NT2/D1 (cell line): ENCODE results near the gene COMT.

Experiments used
- SUZ12 ChIP-seq: IDR thresholded peaks from 2 replicates; pipeline ENCODE4 v1.6.1; 2011; ENCODE audit not compliant: insufficient read length, insufficient read depth; ENCODE audit errors: extremely low read depth
- YY1 ChIP-seq: IDR thresholded peaks from 2 replicates; pipeline ENCODE4 v1.6.1; 2011; ENCODE audit not compliant: insufficient read length, insufficient read depth
- ZNF274 ChIP-seq: IDR thresholded peaks from 2 replicates; pipeline ENCODE4 v1.6.1; 2011; ENCODE audit warnings: mild to moderate bottlenecking, low read depth, low read length

- TF ChIP-seq YY1 (no peak), SUZ12 (no peak), ZNF274 (no peak)
Measured at GRCh38 chr22:20011123-20011992, 69.8 kb downstream of the COMT start.
